Thoracic aorta (tissue), 2 donors: Measurements from ENCODE around the gene SPRTN. TPM values are rescaled to one million over a fixed set of nuclear protein-coding genes. Genes with fewer than 3 reads are reported as not detected.

Experiments used
- ATAC-seq: fragments of 150-250 bp; one replicate; pipeline ENCODE4 v1.8.0; 2017; ENCODE audit warnings: low read depth; ENCODE audit not compliant: insufficient number of reproducible peaks, low FRiP score
- DNase-seq: peaks from one replicate; pipeline ENCODE4 v3.0.0-alpha.2; 2020; ENCODE audit warnings: low spot score
- H3K27ac ChIP-seq, 2 donors: fragments of 200-600 bp; sonication (generic); 1 replicate in 1 of 2; 2 replicates in 1 of 2; pipeline ENCODE4 v1.5.1; 2016; ENCODE audit warnings: mild to moderate bottlenecking in 2 of 2, moderate library complexity in 2 of 2
- H3K27me3 ChIP-seq: fragments of 200-600 bp; sonication (generic); replicated peaks from 2 replicates; pipeline ENCODE4 v1.6.0; 2016; ENCODE audit warnings: mild to moderate bottlenecking; ENCODE audit not compliant: insufficient read depth
- H3K36me3 ChIP-seq: fragments of 200-600 bp; sonication (generic); one replicate; pipeline ENCODE4 v1.5.1; 2016
- H3K4me1 ChIP-seq, 2 donors: fragments of 200-600 bp; sonication (generic); 1 replicate in 1 of 2; 2 replicates in 1 of 2; pipeline versions ENCODE4 v1.5.1 to v1.6.0; 2016; ENCODE audit warnings: low read depth in 2 of 2, mild to moderate bottlenecking in 1 of 2; ENCODE audit not compliant: control insufficient read depth in 1 of 2
- H3K4me3 ChIP-seq: fragments of 200-600 bp; sonication (generic); 2 replicates; pipeline ENCODE4 v1.5.1; 2016; ENCODE audit warnings: mild to moderate bottlenecking
- H3K9me3 ChIP-seq: fragments of 200-600 bp; sonication (generic); 2 replicates; pipeline ENCODE4 v1.5.1; 2016
- CTCF ChIP-seq: fragments of 200-600 bp; sonication (generic); IDR thresholded peaks from one replicate; pipeline ENCODE4 v1.5.1; 2019; ENCODE audit warnings: antibody characterized with exemption
- total RNA-seq, 2 donors: library from RNA; depleted of rRNA; stranded (reverse); fragments of >200 nt; gene quantifications; one replicate each; pipeline versions ENCODE4 v1.1.0 to v1.2.3, GENCODE V29; 2016

SPRTN gene
- total RNA-seq, 2 donors from 2014 or later: 12.7 to 18.4 TPM

GRCh38 chr1:231397886-231398671 is 60.0 kb downstream of the SPRTN start:
- Histone ChIP-seq H3K27ac (no peak overlapping the region), H3K4me3 (no peak overlapping the region), H3K4me1 (peaks cover 14 to 21% of the 10 kb centered on the region in 2 donors), H3K9me3 (no peaks in the 10 kb centered on the region), H3K36me3 (no peaks in the 10 kb centered on the region), H3K27me3 (no peaks in the 10 kb centered on the region)
- ATAC-seq: no peak
- no peak for DNase-seq
- TF ChIP-seq CTCF: no peak

GRCh38 chr1:231401478-231401877 is 63.4 kb downstream of the SPRTN start:
- no peak for ATAC-seq
- Histone ChIP-seq H3K36me3 (no peaks in the 10 kb centered on the region), H3K9me3 (no peaks in the 10 kb centered on the region), H3K4me3 (no peak overlapping the region), H3K4me1 (peaks cover 9 to 16% of the 10 kb centered on the region in 2 donors), H3K27me3 (no peaks in the 10 kb centered on the region), H3K27ac (no peak overlapping the region)
- DNase-seq: no peak
- no peak for TF ChIP-seq CTCF

GRCh38 chr1:231404318-231404717 is 66.2 kb downstream of the SPRTN start:
- no peak overlapping the region for H3K27ac ChIP-seq
- DNase-seq: no peak
- H3K4me3 ChIP-seq: no peak overlapping the region
- no peaks in the 10 kb centered on the region for H3K36me3 ChIP-seq
- ATAC-seq: no peak
- H3K27me3 ChIP-seq: no peaks in the 10 kb centered on the region
- peaks cover 24 to 32% of the 10 kb centered on the region in 2 donors for H3K4me1 ChIP-seq
- TF ChIP-seq CTCF: no peak
- no peaks in the 10 kb centered on the region for H3K9me3 ChIP-seq

Other genes with a start within 250 kb of the SPRTN start
- not detected for gene TRIM67, start 176.2 kb upstream of the SPRTN start, total RNA-seq
- 10 to 100 TPM; 26.5 to 29.2 TPM for gene GNPAT, start 97.1 kb upstream of the SPRTN start, total RNA-seq
- gene EXOC8, start 441 bp upstream of the SPRTN start, total RNA-seq: 10 to 100 TPM; 15.0 to 21.7 TPM
- gene EGLN1, start 84.0 kb downstream of the SPRTN start, total RNA-seq: 10 to 100 TPM; 40.6 to 42.7 TPM
- gene TSNAX, start 190.4 kb downstream of the SPRTN start, total RNA-seq: 10 to 100 TPM; 14.9 to 42.0 TPM